NT2/D1 (cell line): ENCODE data around the gene SLC25A36.

Experiments used
- DNase-seq: peaks from one replicate; pipeline ENCODE4 v3.0.0-alpha.2; 2011; ENCODE audit warnings: low read depth, low spot score
- H3K27me3 ChIP-seq: 2 replicates; pipeline ENCODE4 v1.6.0; 2011; ENCODE audit warnings: mild to moderate bottlenecking; ENCODE audit not compliant: insufficient read length, insufficient read depth
- H3K36me3 ChIP-seq: 2 replicates; pipeline ENCODE4 v1.6.1; 2011; ENCODE audit warnings: mild to moderate bottlenecking, low read length, mixed read lengths; ENCODE audit not compliant: insufficient read depth, insufficient read length
- H3K4me1 ChIP-seq: 2 replicates; pipeline ENCODE4 v1.5.1; 2011; ENCODE audit not compliant: insufficient read depth, insufficient read length
- H3K4me3 ChIP-seq: 2 replicates; pipeline ENCODE4 v1.5.1; 2011; ENCODE audit warnings: low read depth; ENCODE audit not compliant: insufficient read length
- H3K9ac ChIP-seq: 2 replicates; pipeline ENCODE4 v1.6.0; 2011; ENCODE audit warnings: low read depth; ENCODE audit not compliant: insufficient read length
- H3K9me3 ChIP-seq: 2 replicates; pipeline ENCODE4 v1.5.1; 2011; ENCODE audit warnings: mild to moderate bottlenecking, low read length; ENCODE audit not compliant: insufficient read depth
- SUZ12 ChIP-seq: IDR thresholded peaks from 2 replicates; pipeline ENCODE4 v1.6.1; 2011; ENCODE audit not compliant: insufficient read length, insufficient read depth; ENCODE audit errors: extremely low read depth
- YY1 ChIP-seq: IDR thresholded peaks from 2 replicates; pipeline ENCODE4 v1.6.1; 2011; ENCODE audit not compliant: insufficient read length, insufficient read depth
- ZNF274 ChIP-seq: IDR thresholded peaks from 2 replicates; pipeline ENCODE4 v1.6.1; 2011; ENCODE audit warnings: mild to moderate bottlenecking, low read depth, low read length

SLC25A36 gene, protein sequence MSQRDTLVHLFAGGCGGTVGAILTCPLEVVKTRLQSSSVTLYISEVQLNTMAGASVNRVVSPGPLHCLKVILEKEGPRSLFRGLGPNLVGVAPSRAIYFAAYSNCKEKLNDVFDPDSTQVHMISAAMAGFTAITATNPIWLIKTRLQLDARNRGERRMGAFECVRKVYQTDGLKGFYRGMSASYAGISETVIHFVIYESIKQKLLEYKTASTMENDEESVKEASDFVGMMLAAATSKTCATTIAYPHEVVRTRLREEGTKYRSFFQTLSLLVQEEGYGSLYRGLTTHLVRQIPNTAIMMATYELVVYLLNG

GRCh38 chr3:140941434-140942220 lies at the start of gene SLC25A36:
TSS of gene SLC25A36 (plus strand) at chr3:140941836. CDS start at chr3:140942055, 219 bp downstream.
- Histone ChIP-seq H3K9ac (peak within 1 kb of the TSS; percentile 98), H3K4me3 (peak within 1 kb of the TSS; percentile 97), H3K27me3 (no peaks in the 10 kb centered on the region), H3K9me3 (no peaks in the 10 kb centered on the region), H3K4me1 (no peaks in the 10 kb centered on the region), H3K36me3 (peaks cover 6% of the 10 kb centered on the region)
- no peak for TF ChIP-seq YY1
- no peak for TF ChIP-seq SUZ12
- no peak for TF ChIP-seq ZNF274
- peak; percentile 99 for DNase-seq

- Histone ChIP-seq H3K36me3 (no peaks in the 10 kb centered on the region), H3K4me1 (no peaks in the 10 kb centered on the region), H3K4me3 (no peak overlapping the region), H3K9ac (no peak overlapping the region), H3K9me3 (no peaks in the 10 kb centered on the region), H3K27me3 (no peaks in the 10 kb centered on the region)
- no peak for TF ChIP-seq ZNF274
- TF ChIP-seq SUZ12: no peak
- TF ChIP-seq YY1: no peak
- DNase-seq: no peak
These were observed 44.6 kb upstream of the SLC25A36 start for GRCh38 chr3:140896997-140897396.

- Histone ChIP-seq H3K27me3 (no peaks in the 10 kb centered on the region), H3K36me3 (no peaks in the 10 kb centered on the region), H3K4me1 (no peaks in the 10 kb centered on the region), H3K4me3 (no peak overlapping the region), H3K9me3 (no peaks in the 10 kb centered on the region), H3K9ac (no peak overlapping the region)
- DNase-seq: no peak
- TF ChIP-seq YY1 (no peak), ZNF274 (no peak), SUZ12 (no peak)
These were observed 43.1 kb upstream of the SLC25A36 start for GRCh38 chr3:140898340-140899180.

GRCh38 chr3:140899363-140899762 lies 42.3 kb upstream of the SLC25A36 start:
- DNase-seq: no peak

DNA sequence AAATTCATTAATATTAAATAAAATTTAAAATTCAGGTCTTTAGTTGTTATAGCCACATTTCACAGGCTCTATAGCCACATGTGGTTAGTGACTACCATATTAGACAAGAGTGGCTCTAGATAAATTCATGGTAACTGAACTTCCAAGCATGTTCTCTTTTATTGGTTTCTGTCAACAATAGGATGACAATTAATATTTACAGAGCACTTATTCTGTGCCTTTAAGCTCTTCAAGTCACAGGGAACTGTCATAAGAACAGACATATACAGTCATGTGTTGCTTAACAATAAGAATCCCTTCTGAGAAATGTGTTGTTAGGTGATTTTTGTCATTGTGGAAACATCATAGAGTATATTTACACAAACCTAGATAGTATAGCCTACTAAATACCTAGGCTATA lies 38.8 kb upstream of the SLC25A36 start:
- H3K4me1 ChIP-seq: no peaks in the 10 kb centered on the region
- H3K9me3 ChIP-seq: no peaks in the 10 kb centered on the region
- H3K9ac ChIP-seq: no peak overlapping the region
- no peak for TF ChIP-seq ZNF274
- no peak for TF ChIP-seq YY1
- no peaks in the 10 kb centered on the region for H3K27me3 ChIP-seq
- no peak overlapping the region for H3K4me3 ChIP-seq
- no peaks in the 10 kb centered on the region for H3K36me3 ChIP-seq
- DNase-seq: no peak

More at GRCh38 chr3:140899363-140899762, 42.3 kb upstream of the SLC25A36 start:
- Histone ChIP-seq H3K9me3 (no peaks in the 10 kb centered on the region), H3K36me3 (no peaks in the 10 kb centered on the region), H3K27me3 (no peaks in the 10 kb centered on the region), H3K4me1 (no peaks in the 10 kb centered on the region), H3K4me3 (no peak overlapping the region), H3K9ac (no peak overlapping the region)
- TF ChIP-seq YY1 (no peak), ZNF274 (no peak), SUZ12 (no peak)

DNA sequence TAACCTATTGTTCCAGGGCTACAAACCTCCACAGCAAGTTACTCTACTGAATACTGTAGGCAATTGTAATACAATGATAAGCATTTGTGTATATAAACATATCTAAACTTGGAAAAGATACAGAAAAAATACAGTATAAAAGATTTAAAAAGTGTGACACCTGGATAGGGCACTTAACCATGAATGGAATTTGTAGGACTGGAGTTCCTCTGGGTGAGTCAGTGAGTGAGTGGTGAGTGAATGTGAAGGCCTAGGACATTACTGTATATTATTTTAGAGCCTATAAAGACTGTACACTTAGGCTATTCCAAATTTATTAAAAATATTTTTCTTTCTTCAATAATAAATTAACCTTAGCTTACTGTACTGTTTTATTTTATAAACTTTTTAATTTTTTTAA lies 38.4 kb upstream of the SLC25A36 start:
- Histone ChIP-seq H3K9ac (no peak overlapping the region), H3K4me1 (no peaks in the 10 kb centered on the region), H3K9me3 (no peaks in the 10 kb centered on the region), H3K36me3 (no peaks in the 10 kb centered on the region), H3K4me3 (no peak overlapping the region), H3K27me3 (no peaks in the 10 kb centered on the region)
- TF ChIP-seq ZNF274 (no peak), YY1 (no peak), SUZ12 (no peak)
- no peak for DNase-seq
